ENCODE results near the gene FHOD3. TPM values are rescaled to one million over a fixed set of nuclear protein-coding genes. Genes with fewer than 3 reads are reported as not detected.

The FHOD3 gene
- total RNA-seq, 1 experiment from 2014 or later: 23.1 TPM

DNA sequence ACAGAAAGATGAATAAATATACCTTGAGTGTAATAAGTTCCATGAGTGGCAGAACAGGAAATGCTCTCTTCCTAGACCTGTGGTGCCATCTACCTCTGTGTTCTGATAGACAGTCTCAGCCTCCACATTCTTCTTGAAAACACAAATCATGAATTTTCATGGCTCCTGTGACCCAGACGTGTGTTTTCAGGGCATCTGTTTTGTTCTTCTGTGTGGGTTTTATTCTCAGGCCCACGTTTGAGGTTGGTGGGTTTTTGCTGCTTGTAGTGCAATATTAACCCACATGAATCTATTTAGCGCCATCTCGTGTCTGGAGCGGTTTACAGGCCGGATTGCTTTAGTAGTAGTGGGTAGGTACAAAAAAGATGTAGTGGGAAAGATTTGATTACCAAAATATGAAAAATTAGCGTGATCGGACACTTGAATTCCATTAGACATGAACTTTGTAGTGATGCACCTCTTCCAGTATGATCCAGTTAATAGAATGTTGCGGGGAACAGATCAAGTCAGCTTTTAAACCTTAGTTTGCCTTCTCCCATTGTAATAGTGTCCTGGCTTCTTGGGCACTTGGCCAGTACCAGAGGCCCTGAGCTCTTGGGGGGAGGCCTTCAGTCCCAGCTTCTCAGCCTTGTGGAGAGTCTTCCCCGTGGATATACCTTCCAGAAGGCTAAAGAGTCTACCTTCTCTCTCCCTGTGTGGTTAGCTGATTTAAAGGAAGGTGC, 274.8 kb downstream of the FHOD3 start:
- peak; percentile 5 for DNase-seq (ENCODE audit: extremely low read depth, low read depth)

DNA sequence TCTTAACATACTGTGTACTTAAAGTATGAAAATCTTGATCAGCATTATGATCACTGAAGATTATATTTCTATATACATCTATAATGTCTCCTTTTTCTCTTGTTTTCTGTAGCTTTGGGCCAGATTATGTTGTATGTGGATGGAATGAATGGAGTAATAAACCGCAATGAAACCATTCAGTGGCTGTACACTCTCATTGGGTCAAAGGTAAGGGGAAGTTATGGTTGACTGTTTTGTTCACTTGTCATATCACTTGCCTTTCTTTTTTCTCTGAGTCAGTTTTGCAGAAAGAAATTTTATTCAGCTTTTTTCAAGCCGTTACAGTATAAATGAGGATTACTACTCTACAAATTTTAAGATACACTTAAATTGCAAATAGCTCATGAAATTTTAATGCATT, 278.8 kb downstream of the FHOD3 start:
- no peak for DNase-seq (ENCODE audit: extremely low read depth, low read depth)

DNA sequence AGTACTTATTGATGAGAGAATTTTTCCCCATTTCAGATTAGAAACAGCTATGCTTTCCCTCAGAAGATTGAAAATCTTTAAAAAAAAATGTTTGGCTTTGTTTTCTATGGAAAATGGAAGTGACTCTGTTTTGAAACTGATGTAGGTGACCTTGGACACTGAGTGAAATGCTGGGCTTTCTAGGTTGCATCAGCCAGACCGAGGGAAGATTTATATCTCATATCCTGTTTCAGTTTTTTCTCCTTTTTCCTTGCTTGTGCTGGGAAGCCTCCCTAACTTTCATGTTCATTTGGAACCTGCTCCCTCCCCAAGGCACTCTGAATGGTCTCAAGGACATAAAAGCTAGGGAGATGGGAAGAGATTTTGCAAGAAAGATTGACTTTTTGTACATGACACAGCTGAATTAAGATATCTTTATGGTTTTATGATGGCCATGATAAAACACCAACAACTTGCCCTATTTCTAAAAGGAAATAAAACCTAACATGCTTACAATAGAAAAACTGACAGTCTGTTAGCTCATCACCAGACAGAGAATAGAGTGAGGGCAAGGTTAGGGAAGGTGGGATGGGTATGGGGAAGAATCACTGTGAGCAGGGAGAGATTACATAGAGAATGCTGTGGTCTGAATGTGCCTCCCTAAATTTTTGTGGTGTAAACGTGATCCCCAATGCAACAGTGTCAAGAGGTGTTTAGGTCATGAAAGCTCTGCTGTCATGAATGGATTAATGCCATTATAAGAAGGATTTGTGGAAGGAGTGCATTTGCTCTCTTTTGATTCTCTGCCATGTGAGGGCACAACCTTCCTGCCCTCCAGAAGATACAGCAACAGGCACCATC, 281.6 kb downstream of the FHOD3 start:
- no peak for DNase-seq (ENCODE audit: extremely low read depth, low read depth)

DNA sequence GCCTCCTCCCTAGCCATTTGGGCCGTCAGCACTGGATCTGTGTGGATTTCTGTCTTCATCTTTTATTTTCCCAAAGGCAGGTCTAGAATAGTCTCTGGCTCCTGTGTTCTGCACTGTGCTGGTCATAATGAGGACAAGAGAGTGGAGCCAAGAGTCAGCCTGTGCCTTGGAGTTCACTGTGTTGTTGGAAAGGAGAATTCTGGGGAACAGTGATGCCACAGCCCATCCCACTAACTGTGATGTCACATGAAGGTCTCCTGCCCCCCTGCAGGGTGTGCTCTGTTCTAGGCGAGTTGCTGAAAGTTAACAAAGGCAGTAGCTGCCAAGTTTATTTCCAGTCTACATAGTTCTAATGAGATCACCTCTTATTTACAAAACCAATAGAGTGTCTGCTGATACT, 282.8 kb downstream of the FHOD3 start:
- no peak for DNase-seq (ENCODE audit: extremely low read depth, low read depth)

DNA sequence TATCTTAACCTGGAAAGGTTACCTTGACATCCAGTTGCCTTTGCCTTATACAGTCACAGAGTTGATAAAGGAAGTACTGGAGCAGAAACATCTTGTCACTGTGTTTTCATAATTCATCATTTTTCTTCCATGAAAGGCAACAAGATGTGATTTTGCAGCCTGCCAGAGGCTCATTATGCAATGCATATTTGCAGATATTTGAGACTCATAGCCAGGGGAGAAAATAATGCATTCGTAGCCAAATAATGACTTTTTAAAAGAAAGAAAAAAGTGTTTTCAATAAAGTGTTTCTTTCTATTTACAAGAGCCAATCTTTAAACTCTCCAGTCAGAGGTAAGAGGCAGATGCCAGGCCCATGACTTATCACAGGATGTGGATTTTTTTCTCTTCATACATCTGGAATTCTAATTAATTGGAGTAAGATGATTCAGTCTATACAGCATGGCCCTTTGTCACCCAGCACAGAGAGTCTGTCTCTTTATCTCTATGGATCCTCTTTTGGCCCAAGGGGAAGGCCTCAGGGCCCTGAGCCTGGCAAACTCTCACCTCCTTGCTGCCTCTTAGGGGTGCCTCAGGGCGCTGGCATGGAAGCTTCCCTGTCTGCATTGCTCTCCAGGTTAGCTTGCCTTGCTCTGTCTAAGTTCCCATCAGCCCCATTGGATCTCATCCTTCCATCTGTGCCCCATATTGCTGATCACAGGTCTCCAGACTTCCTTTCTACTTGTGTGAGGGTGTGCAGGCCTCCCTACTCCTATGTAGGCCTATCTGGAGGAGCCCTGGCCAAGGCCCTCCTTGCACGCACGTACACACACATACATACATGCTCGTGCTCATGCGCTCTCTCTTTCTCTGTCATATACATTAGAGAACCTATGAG, 283.6 kb downstream of the FHOD3 start:
- no peak for DNase-seq (ENCODE audit: extremely low read depth, low read depth)

DNA sequence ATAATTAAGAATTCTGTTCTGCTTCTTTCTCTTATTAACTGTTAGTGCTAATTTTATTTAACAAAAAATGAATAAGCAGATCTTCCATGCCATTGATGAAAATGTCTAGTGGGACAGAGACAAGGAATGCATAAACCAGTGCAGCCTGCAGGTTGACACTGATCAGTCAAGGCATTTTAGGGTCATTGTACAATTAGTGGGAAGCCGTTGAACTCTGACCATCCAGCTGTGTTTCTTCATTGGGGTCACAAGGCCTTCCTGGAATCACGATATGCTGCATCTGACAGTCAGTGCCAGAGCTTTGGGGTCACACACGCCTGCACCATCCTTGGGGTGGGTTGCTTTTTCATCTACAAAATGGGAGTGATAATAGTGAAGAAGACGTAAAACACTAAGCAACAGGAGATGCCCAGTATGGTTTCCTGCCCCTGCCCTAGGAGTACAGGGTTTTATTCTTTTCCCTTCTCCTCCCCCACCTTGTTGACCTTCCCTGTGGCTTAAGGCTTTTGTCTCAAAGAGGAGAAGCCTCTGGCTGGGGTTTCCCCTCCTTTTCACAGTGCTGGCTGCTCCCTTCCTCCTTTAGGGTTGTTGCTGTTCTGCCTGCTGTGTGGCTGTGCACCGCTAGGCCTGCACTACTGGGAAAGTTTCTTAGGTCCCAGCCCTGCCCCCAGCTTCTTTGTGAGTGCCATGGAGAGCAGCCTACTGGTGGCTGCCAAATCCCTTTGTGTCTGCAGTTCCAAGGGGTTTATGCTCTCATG, 285.7 kb downstream of the FHOD3 start:
- DNase-seq (ENCODE audit: extremely low read depth, low read depth): no peak

DNA sequence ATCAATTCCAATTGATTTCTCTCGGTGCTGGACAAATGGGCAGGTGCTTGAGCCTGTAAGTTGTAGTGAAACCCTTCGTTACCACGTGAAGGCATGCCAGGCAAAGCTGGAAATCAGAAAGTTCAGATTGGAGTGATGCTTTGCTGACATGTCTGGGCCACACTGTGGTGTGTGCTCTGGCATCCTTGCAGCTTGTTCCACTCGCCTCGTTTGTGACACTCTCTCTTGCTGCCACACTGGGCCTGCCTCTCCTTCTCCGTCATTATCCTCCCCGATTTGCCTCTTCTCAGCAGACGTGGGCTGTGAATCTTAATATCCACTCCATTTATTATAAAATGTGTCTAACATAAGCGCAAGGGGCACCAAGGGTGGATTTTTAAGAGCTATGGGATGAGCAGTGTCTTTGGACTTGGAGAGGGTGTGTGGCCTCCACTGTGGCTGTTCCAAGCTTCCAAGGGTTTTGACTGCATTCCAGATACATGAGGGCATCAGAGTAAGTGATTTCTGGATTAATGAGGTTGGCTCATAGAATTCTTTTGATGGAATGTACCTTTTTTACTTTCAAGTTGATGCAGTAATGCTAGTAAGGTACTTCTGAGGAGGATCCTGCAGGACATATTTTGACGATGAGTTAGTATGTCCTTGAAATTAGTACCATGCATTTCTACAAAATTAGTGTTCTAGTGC, 292.5 kb downstream of the FHOD3 start:
- DNase-seq (ENCODE audit: extremely low read depth, low read depth): no peak

DNA sequence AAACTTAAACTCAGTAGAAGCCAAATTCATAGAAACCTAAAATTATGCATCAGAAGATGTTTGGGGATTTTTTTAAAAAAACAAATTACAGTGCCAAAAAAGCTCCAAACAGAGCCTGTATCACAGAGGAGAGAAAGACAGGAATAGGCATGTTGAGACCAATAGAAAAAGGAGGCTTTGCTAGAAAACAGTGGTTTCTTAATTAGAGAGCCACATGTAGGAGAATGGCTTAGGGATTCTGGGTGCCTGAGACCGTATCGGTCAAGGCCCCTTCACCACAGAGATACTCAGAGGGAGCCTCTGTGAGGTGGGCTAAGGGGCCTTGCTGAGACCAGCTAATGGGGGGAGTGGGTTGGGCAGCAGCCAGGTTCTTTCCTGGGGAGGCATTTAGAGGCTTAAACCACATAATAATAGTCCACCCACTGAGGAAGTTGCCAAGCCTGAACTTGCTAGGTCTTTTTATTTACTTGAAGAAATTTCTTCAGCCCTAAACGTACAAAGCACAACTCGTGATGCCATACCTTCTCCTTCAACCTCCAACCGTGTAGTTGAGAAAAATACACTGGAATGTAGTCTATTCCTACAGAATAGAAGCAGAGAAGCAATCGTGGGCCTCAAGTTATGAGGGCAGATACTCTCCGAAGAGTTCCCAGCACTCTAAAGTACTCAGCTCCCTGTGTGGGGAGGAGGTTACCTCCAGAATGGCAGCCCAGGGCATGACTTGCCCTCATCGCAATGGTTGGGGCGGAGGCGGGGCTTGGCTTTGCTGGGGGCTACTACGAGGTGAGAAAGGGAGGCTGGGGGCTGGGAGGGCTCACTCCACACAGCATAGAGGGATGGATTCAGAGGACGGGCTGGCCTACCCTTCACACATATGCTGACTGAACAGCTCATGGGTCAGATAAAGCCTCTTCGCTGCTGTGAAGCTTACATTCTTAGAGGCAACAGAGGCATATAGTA, 293.4 kb downstream of the FHOD3 start:
- no peak for DNase-seq (ENCODE audit: extremely low read depth, low read depth)

DNA sequence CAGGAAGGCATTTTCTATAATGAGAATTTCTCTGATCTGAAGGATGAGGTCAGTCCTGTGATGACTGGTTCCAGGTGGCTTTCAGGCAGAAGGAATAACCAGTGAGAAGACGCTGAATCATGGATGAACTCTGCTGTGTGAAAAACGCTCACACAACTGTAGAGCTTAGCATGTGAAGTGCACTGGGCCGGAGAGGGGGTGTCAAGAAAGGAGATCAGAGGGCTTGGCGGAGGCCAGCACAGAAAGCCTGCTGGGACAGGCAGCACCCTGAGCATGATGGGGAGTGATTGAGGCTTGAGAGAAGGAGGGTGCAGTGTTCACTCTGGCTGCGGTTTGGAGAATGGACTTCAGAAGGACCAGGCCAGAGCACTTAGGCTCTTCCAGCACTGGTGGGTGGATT, 294.8 kb downstream of the FHOD3 start:
- no peak for DNase-seq (ENCODE audit: extremely low read depth, low read depth)

DNA sequence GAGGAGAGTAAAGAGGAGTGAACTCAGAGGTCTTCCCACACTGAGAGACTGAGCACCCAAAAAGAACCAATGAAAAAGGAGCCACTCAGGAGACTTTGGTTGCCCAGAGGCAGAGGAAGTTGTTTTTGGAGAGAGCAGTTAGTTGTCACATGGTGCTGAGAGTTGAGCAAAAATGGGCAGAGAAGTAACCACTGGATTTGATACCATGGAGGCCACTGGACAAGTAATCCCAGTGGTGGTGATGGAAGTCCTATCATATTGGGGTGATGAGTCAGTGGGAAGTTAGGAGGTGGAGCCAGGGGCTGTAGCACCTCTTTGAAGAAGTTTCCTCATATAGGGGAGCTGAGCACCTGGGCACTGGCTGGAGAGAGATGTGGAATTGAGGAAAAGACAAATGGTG, 295.5 kb downstream of the FHOD3 start:
- DNase-seq (ENCODE audit: extremely low read depth, low read depth): no peak

DNA sequence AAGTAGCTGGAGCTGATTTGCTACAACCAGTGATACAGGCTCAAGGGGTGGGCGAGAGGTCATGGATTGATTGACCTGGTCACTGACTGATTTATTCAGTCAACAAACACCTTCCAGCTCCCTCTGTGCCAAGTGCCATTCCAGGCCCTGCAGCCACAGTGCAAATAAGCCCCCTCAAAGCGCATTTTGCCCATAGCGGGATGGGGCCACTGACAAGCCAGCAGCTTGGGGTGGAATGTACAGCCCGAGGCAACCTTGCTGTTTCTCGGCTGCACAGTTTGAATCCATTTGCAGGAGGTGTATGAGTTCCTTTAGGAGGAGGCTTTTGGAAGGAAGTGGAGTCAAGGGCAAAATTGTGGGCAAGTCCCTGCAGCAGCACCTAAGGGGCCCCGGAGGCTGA, 296.1 kb downstream of the FHOD3 start:
- DNase-seq (ENCODE audit: extremely low read depth, low read depth): no peak

DNA sequence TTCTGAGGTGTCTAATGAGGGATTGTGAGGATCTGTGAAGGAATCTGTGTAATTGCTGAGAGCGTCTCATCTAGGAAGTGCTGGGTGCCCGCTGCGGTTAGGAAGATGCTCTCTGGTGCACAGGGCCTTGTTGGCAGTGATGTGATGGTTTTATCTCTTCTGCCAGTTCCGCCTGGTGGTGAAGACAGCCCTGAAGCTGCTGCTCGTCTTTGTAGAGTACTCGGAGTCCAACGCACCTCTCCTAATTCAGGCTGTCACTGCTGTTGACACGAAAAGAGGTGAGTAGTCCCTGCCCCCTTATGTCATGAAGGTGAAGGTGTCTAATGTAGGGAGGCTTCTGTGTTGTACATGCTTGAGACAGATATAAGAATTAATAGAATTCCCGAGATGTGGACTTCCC, 297.1 kb downstream of the FHOD3 start:
- DNase-seq (ENCODE audit: extremely low read depth, low read depth): no peak

DNA sequence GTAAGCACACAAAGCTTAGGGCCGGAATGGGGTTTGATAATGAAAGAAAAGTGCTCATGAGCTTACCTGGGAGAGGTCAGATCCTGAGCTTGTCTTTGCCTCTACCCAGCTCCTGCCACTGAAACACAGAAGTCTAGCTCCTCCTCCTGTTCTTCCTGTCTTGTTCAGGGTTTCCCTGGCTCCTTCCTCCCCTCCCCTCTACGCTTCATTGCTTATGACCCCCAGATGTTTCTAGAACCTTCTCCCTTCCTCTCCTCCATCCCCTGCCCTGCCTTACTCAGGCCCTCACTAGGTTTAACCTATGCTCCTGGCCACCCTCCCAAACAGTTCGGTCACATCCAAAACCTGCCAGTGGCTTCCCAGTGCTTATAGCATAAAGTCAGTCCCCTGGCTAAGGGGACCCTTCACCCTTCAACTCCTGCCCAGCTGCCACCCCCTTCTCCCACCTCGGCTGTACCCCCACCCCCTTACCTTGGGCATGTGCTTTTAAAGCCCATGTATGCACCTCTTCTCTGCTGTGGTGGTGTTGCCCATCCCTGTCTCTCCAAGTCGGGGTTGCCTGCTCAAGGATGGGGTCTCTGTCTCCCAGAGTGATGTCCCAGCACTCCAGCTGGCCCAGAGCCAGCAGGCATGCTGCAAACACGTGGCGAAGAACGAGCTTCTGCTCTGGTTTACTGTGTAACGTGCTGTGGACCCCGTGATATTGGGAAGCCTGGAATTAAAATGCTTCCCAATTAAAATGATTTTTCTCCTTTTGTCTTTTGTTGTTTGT, 297.7 kb downstream of the FHOD3 start:
- no peak for DNase-seq (ENCODE audit: extremely low read depth, low read depth)

DNA sequence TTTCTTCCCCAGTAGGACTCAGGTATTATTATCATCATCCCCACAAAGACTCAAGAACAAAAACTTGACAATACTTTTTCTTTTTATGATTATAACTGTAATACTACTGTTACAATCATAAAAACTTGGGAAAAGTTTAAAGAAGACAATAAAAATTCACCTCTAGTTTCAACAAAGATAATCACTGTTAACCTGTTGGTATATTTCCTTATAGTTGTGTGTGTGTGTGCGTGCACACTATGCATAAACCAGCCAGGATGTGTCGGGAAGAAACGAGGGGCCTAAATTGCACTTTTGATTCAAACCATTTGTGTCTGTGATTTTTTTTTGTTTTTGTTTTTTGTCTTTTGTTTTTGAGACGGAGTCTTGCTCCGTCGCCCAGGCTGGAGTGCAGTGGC, 298.3 kb downstream of the FHOD3 start:
- no peak for DNase-seq (ENCODE audit: extremely low read depth, low read depth)

DNA sequence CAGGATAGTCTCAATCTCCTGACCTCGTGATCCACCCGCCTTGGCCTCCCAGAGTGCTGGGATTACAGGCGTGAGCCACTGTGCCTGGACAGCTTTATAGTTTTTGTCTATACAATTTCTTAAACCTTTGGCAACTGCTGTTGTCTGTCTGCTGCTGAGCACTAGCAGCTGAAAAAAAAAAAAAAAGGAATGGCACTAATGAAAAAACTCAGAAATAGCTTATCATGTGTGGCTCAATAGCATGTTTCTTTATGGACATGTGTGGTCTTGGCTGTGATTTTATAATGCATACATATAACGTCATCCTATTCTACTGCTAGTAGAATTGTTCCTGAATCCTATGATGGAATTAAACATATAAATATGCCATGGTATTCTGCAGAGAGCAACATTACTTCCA, 300.1 kb downstream of the FHOD3 start:
- no peak for DNase-seq (ENCODE audit: extremely low read depth, low read depth)

DNA sequence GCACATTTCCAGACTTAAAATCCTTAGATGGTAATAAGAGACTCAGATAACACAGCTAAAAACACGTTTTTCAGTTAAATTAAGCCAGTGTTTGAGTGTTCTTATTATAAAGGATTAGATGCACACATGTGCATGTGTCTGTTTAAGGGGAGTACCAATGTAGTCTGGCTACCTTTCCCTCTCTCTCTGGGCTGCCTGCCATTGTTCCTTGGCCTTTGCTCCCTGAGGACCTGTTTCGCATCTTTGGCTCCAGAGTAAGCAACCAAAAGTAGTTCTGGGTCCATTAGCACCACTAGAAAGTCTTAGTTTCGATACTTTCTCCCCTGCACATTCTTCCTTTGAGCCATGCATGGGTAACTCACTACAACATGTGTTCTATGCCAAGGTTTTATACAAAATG, 303.0 kb downstream of the FHOD3 start:
- no peak for DNase-seq (ENCODE audit: extremely low read depth, low read depth)

DNA sequence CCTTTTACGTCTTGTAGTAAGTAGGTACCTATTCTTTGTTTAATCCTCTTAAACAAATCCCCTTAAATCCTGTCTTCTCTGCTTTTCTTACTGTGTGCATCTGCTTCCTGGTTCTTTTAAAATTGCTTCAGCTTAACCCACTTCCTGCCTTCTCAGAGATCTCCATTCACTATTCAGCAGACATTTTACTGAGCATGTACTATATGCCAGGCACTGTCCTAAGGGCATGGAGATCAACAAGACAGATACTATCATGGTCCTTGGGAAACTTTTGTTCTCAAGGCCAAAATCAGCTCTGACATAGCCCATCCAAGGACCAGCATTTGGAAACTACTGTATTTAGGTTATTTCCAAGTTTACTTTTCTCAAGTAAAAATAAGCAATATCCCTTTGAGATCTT, 303.8 kb downstream of the FHOD3 start:
- DNase-seq (ENCODE audit: extremely low read depth, low read depth): no peak

DNA sequence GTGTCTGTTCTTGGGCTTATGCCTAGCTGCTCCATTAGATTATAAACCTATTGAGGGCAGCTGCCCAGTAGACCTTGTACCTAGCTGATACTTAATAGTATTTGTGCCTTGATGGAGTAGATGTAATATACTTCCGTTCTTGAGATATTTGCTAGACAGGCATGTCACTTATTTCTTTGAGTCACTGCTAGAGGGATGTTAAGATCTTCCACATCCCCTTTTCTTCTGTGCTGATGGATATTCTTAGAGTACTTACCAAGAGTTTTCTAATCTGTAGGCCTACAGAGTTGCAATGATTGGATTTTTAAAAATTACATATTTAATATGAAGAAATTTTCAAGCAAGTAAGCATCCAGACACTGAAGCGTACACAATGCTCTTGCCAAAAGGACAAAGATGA, 304.6 kb downstream of the FHOD3 start:
- DNase-seq (ENCODE audit: extremely low read depth, low read depth): no peak

Data from NCI-H460 (cell line).